ENCODE results near the gene DNAJA3.

DNAJA3 gene

GRCh38 chr16:4386951-4387565 lies 38.6 kb upstream of the DNAJA3 start:
- no peaks in the 10 kb centered on the region for H3K27me3 ChIP-seq (ENCODE audit: low read length)
- H3F3A ChIP-seq (ENCODE audit: insufficient read depth), result no peaks in the 10 kb centered on the region
- no peaks in the 10 kb centered on the region for H3K79me2 ChIP-seq (ENCODE audit: insufficient read depth, low read length)
- H3K27ac ChIP-seq (ENCODE audit: low read depth, low read length), result no peak overlapping the region
- H3K4me2 ChIP-seq (ENCODE audit: low read depth, low read length, poor library complexity, severe bottlenecking), result no peak overlapping the region
- no peak overlapping the region for H3K9ac ChIP-seq (ENCODE audit: low read length)
- H2AFZ ChIP-seq (ENCODE audit: low read depth, low read length, severe bottlenecking), result no peak overlapping the region
- H3K9me2 ChIP-seq (replicated peaks; ENCODE audit: insufficient read depth, low read length), result no peaks in the 10 kb centered on the region
- H3K4me3 ChIP-seq (ENCODE audit: insufficient read depth, low read length, poor library complexity, severe bottlenecking), result no peak overlapping the region
- no peaks in the 10 kb centered on the region for H4K20me1 ChIP-seq (ENCODE audit: low read depth, low read length)
- TF ChIP-seq CTCF (IDR thresholded peaks at IDR 0.05; ENCODE audit: insufficient read depth, low read length, poor library complexity, severe bottlenecking) (no peak), EZH2phosphoT487 (conservative IDR thresholded peaks at IDR 0.05; ENCODE audit: low read length) (no peak)
- no peaks in the 10 kb centered on the region for H3K9me3 ChIP-seq (ENCODE audit: insufficient read depth, low read length)
- no peaks in the 10 kb centered on the region for H3K36me3 ChIP-seq (ENCODE audit: low read length)

GRCh38 chr16:4387781-4388180 lies 37.9 kb upstream of the DNAJA3 start:
- Histone ChIP-seq H3K36me3 (ENCODE audit: low read length) (no peaks in the 10 kb centered on the region), H3F3A (ENCODE audit: insufficient read depth) (no peaks in the 10 kb centered on the region), H2AFZ (ENCODE audit: low read depth, low read length, severe bottlenecking) (no peak overlapping the region), H4K20me1 (ENCODE audit: low read depth, low read length) (no peaks in the 10 kb centered on the region), H3K9me2 (replicated peaks; ENCODE audit: insufficient read depth, low read length) (no peaks in the 10 kb centered on the region), H3K27me3 (ENCODE audit: low read length) (no peaks in the 10 kb centered on the region), H3K27ac (ENCODE audit: low read depth, low read length) (no peak overlapping the region), H3K4me3 (ENCODE audit: insufficient read depth, low read length, poor library complexity, severe bottlenecking) (no peak overlapping the region), H3K9me3 (ENCODE audit: insufficient read depth, low read length) (no peaks in the 10 kb centered on the region), H3K4me2 (ENCODE audit: low read depth, low read length, poor library complexity, severe bottlenecking) (no peak overlapping the region), H3K79me2 (ENCODE audit: insufficient read depth, low read length) (no peaks in the 10 kb centered on the region), H3K9ac (ENCODE audit: low read length) (no peak overlapping the region)
- TF ChIP-seq CTCF (IDR thresholded peaks at IDR 0.05; ENCODE audit: insufficient read depth, low read length, poor library complexity, severe bottlenecking), result no peak
- TF ChIP-seq EZH2phosphoT487 (conservative IDR thresholded peaks at IDR 0.05; ENCODE audit: low read length), result no peak

GRCh38 chr16:4388271-4389021 lies 37.2 kb upstream of the DNAJA3 start:
- no peak overlapping the region for H3K9ac ChIP-seq (ENCODE audit: low read length)

More at GRCh38 chr16:4388271-4389021, 37.2 kb upstream of the DNAJA3 start:
- Histone ChIP-seq H3K4me2 (ENCODE audit: low read depth, low read length, poor library complexity, severe bottlenecking) (no peak overlapping the region), H3K4me3 (ENCODE audit: insufficient read depth, low read length, poor library complexity, severe bottlenecking) (no peak overlapping the region), H3K79me2 (ENCODE audit: insufficient read depth, low read length) (no peaks in the 10 kb centered on the region), H3K9me3 (ENCODE audit: insufficient read depth, low read length) (no peaks in the 10 kb centered on the region), H3K27ac (ENCODE audit: low read depth, low read length) (no peak overlapping the region), H3K27me3 (ENCODE audit: low read length) (no peaks in the 10 kb centered on the region), H3F3A (ENCODE audit: insufficient read depth) (no peaks in the 10 kb centered on the region), H3K9me2 (replicated peaks; ENCODE audit: insufficient read depth, low read length) (no peaks in the 10 kb centered on the region), H4K20me1 (ENCODE audit: low read depth, low read length) (no peaks in the 10 kb centered on the region), H2AFZ (ENCODE audit: low read depth, low read length, severe bottlenecking) (no peak overlapping the region), H3K36me3 (ENCODE audit: low read length) (no peaks in the 10 kb centered on the region)
- TF ChIP-seq EZH2phosphoT487 (conservative IDR thresholded peaks at IDR 0.05; ENCODE audit: low read length) (no peak), CTCF (IDR thresholded peaks at IDR 0.05; ENCODE audit: insufficient read depth, low read length, poor library complexity, severe bottlenecking) (no peak)
